ENCODE measurements around the gene FADD.
A peak's percentile ranks its signal among the peaks of the same experiment; 100 is the strongest.

Gene FADD

DNA sequence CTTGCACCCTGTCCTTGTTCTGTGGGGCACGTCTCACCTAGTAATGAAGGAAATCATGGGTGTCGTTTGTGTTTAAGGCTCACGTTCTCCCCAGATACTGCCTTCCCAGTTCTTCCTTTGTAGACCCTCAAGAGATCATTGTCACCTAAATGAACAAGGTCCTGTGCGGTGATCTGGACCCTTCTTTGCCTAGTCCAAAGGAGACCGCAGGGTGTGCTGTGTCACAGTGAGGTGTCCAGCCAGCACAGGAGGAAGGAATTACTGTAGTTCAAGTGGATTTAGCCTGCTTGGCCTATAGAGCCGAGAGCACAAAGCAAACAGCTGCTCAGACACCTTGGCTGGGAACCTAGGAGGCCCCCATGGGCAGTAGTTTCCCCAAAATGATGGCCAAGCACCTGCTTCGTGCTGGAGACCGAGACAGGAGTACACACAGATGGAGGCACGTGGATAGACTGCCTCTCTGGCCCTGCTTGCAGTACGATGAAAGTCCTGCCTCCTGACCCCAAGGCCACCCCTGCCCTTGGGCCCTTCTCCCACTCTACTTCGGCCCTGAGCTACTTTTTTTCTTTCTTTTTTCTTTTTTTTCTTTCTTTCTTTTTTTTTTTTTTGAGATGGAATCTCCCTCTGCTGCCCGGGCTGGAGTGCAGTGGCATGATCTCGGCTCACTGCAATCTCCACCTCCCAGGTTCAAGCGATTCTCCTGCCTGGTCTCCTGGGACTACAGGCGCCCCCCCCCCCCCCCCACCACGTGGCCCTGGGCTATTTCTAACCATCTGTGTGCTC is 48.0 kb downstream of the FADD start:
- Histone ChIP-seq H3K27me3 (replicated peaks; ENCODE audit: control insufficient read depth, insufficient read depth, low read length) (no peaks in the 10 kb centered on the region; the same call in 1 of the 2 replicates), H3K36me3 (ENCODE audit: control insufficient read depth, insufficient read depth, low read length) (no peaks in the 10 kb centered on the region), H3K4me3 (replicated peaks; ENCODE audit: low read depth, low read length) (no peak overlapping the region)
- no peak for TF ChIP-seq CTCF (IDR thresholded peaks at IDR 0.05; ENCODE audit: insufficient read depth, low read length, poor library complexity, severe bottlenecking)
- no peak for DNase-seq (ENCODE audit: extremely low read depth, insufficient read length)

GRCh38 chr11:70251659-70252321 is 48.7 kb downstream of the FADD start:
- no peak for DNase-seq (ENCODE audit: extremely low read depth, insufficient read length)
- no peaks in the 10 kb centered on the region; the same call in 1 of the 2 replicates for H3K27me3 ChIP-seq (replicated peaks; ENCODE audit: control insufficient read depth, insufficient read depth, low read length)
- H3K4me3 ChIP-seq (replicated peaks; ENCODE audit: low read depth, low read length) = no peak overlapping the region
- H3K36me3 ChIP-seq (ENCODE audit: control insufficient read depth, insufficient read depth, low read length) = no peaks in the 10 kb centered on the region
- TF ChIP-seq CTCF (IDR thresholded peaks at IDR 0.05; ENCODE audit: insufficient read depth, low read length, poor library complexity, severe bottlenecking) = no peak

DNA sequence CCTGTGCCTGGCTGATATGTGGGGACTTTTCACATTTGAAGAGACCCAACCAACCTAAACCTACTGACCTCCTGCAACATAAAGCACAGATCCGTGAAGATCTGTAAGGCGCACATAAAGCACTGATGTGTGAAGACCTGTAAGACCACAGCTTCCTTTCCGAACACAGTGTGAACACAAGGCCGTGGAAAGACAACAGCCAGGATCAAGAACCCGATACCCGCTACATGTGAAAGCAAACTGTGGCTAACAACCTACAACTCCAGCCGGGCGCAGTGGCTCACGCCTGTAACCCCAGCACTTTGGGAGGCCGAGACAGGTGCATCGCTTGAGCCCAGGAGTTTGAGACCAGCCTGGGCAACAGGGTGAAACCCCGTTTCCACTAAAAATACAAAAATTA is 49.7 kb downstream of the FADD start:
- Histone ChIP-seq H3K27me3 (replicated peaks; ENCODE audit: control insufficient read depth, insufficient read depth, low read length) (no peaks in the 10 kb centered on the region; the same call in 1 of the 2 replicates), H3K36me3 (ENCODE audit: control insufficient read depth, insufficient read depth, low read length) (no peaks in the 10 kb centered on the region), H3K4me3 (replicated peaks; ENCODE audit: low read depth, low read length) (no peak overlapping the region)
- DNase-seq (ENCODE audit: extremely low read depth, insufficient read length) = peak; percentile 51
- TF ChIP-seq CTCF (IDR thresholded peaks at IDR 0.05; ENCODE audit: insufficient read depth, low read length, poor library complexity, severe bottlenecking) = no peak

- Histone ChIP-seq H3K36me3 (ENCODE audit: control insufficient read depth, insufficient read depth, low read length) (no peaks in the 10 kb centered on the region), H3K27me3 (replicated peaks; ENCODE audit: control insufficient read depth, insufficient read depth, low read length) (no peaks in the 10 kb centered on the region; the same call in 1 of the 2 replicates), H3K4me3 (replicated peaks; ENCODE audit: low read depth, low read length) (no peak overlapping the region)
- TF ChIP-seq CTCF (IDR thresholded peaks at IDR 0.05; ENCODE audit: insufficient read depth, low read length, poor library complexity, severe bottlenecking) = no peak
- no peak for DNase-seq (ENCODE audit: extremely low read depth, insufficient read length)
These were observed 52.5 kb downstream of the FADD start for GRCh38 chr11:70255477-70256116.

Data from GM06990 (cell line).